ENCODE data around the gene TRPM6.
"Not testable (repeated sequence)": the region's sequence is repeated elsewhere in the genome, so short reads cannot be mapped to it uniquely, and the experiment has no call there.

TRPM6 gene

GRCh38 chr9:74860247-74860646 is 27.5 kb downstream of the TRPM6 start:
- in situ Hi-C loops (cut with MboI; ENCODE audit: low sequenced_read_pairs): not testable (repeated sequence)

- in situ Hi-C loops (cut with MboI; ENCODE audit: low sequenced_read_pairs): no loop called here
These were observed 27.9 kb downstream of the TRPM6 start for GRCh38 chr9:74859786-74860185.

GRCh38 chr9:74858751-74859414 is 28.8 kb downstream of the TRPM6 start:
- in situ Hi-C loops (cut with MboI; ENCODE audit: low sequenced_read_pairs): no loop called here

- in situ Hi-C loops (cut with MboI; ENCODE audit: low sequenced_read_pairs): no loop called here
These were observed 30.7 kb downstream of the TRPM6 start for GRCh38 chr9:74856989-74857388.

GRCh38 chr9:74855072-74855471 is 32.6 kb downstream of the TRPM6 start:
- in situ Hi-C loops (cut with MboI; ENCODE audit: low sequenced_read_pairs): no loop called here

GRCh38 chr9:74853024-74853423 is 34.7 kb downstream of the TRPM6 start:
- in situ Hi-C loops (cut with MboI; ENCODE audit: low sequenced_read_pairs): not testable (repeated sequence)

GRCh38 chr9:74848153-74848525 is 39.6 kb downstream of the TRPM6 start:
- in situ Hi-C loops (cut with MboI; ENCODE audit: low sequenced_read_pairs): no loop called here

GRCh38 chr9:74847478-74848152 is 40.1 kb downstream of the TRPM6 start:
- in situ Hi-C loops (cut with MboI; ENCODE audit: low sequenced_read_pairs): no loop called here

GRCh38 chr9:74846766-74847165 is 41.0 kb downstream of the TRPM6 start:
- in situ Hi-C loops (cut with MboI; ENCODE audit: low sequenced_read_pairs): no loop called here

GRCh38 chr9:74838351-74838750 is 49.4 kb downstream of the TRPM6 start:
- in situ Hi-C loops (cut with MboI; ENCODE audit: low sequenced_read_pairs): no loop called here

- in situ Hi-C loops (cut with MboI; ENCODE audit: low sequenced_read_pairs): no loop called here
These were observed 63.1 kb downstream of the TRPM6 start for GRCh38 chr9:74824654-74825053.

- in situ Hi-C loops (cut with MboI; ENCODE audit: low sequenced_read_pairs): no loop called here
These were observed 66.1 kb downstream of the TRPM6 start for GRCh38 chr9:74821636-74822035.

- in situ Hi-C loops (cut with MboI; ENCODE audit: low sequenced_read_pairs): no loop called here
These were observed 69.9 kb downstream of the TRPM6 start for GRCh38 chr9:74817816-74818215.

- in situ Hi-C loops (cut with MboI; ENCODE audit: low sequenced_read_pairs): no loop called here
These were observed 70.4 kb downstream of the TRPM6 start for GRCh38 chr9:74817281-74817810.

- in situ Hi-C loops (cut with MboI; ENCODE audit: low sequenced_read_pairs): no loop called here
These were observed 77.5 kb downstream of the TRPM6 start for GRCh38 chr9:74810200-74810599.

GRCh38 chr9:74804018-74804385 is 83.7 kb downstream of the TRPM6 start:
- in situ Hi-C loops (cut with MboI; ENCODE audit: low sequenced_read_pairs): no loop called here

GRCh38 chr9:74803376-74804017 is 84.2 kb downstream of the TRPM6 start:
- in situ Hi-C loops (cut with MboI; ENCODE audit: low sequenced_read_pairs): no loop called here

GRCh38 chr9:74800226-74800625 is 87.5 kb downstream of the TRPM6 start:
- in situ Hi-C loops (cut with MboI; ENCODE audit: low sequenced_read_pairs): no loop called here

GRCh38 chr9:74795803-74796202 is 91.9 kb downstream of the TRPM6 start:
- in situ Hi-C loops (cut with MboI; ENCODE audit: low sequenced_read_pairs): loop anchor here (25.0 kb wide), 1 partner anchor 391 kb away; no protein-coding TSS in a partner anchor

GRCh38 chr9:74795081-74795480 is 92.6 kb downstream of the TRPM6 start:
- in situ Hi-C loops (cut with MboI; ENCODE audit: low sequenced_read_pairs): loop anchor here (25.0 kb wide), 1 partner anchor 392 kb away; no protein-coding TSS in a partner anchor

- in situ Hi-C loops (cut with MboI; ENCODE audit: low sequenced_read_pairs): loop anchor here (25.0 kb wide), 1 partner anchor 403 kb away; no protein-coding TSS in a partner anchor
These were observed 103.2 kb downstream of the TRPM6 start for GRCh38 chr9:74784506-74784905.

- in situ Hi-C loops (cut with MboI; ENCODE audit: low sequenced_read_pairs): loop anchor here (25.0 kb wide), 1 partner anchor 404 kb away; no protein-coding TSS in a partner anchor
These were observed 104.3 kb downstream of the TRPM6 start for GRCh38 chr9:74783408-74783807.

Measured in HL-60/S4 treated with retinoic acid at 250 ng/mL for 4 days and 3 days (cell line).